Measurements from ENCODE around the gene SPTSSA. TPM values are rescaled to one million over a fixed set of nuclear protein-coding genes. Genes with fewer than 3 reads are reported as not detected.
A peak's percentile ranks its signal among the peaks of the same experiment; 100 is the strongest.

Gene SPTSSA
- total and polyA plus RNA-seq, 2 experiments from 2014 or later, result 27.5 to 36.4 TPM

- no peak overlapping the region for H3K4me3 ChIP-seq
- Mint-ChIP-seq H3K36me3 (ENCODE audit: low read depth) (peaks cover 9% of the 10 kb centered on the region; the same call in 2 of the 3 replicates), H3K4me1 (peaks cover 19% of the 10 kb centered on the region), H3K27me3 (ENCODE audit: insufficient read depth, low read depth, poor library complexity) (no peaks in the 10 kb centered on the region), H3K4me3 (no peak overlapping the region), H3K9me3 (no peaks in the 10 kb centered on the region; the same call in 2 of the 3 replicates), H3K27ac (no peak overlapping the region)
- no peak overlapping the region for H3K4me2 ChIP-seq
- H3K9me2 ChIP-seq (ENCODE audit: insufficient read depth), result no peaks in the 10 kb centered on the region
- DNase-seq (ENCODE audit: low spot score) (peak; percentile 75), ATAC-seq (peak; percentile 81)
- H2AFZ ChIP-seq, result no peak overlapping the region
- TF ChIP-seq EZH2 (IDR thresholded peaks at IDR 0.05; ENCODE audit: low read depth, unreplicated experiment), result no peak
- peak; percentile 67 to 75 for TF ChIP-seq CTCF (conservative IDR thresholded peaks at IDR 0.05; ENCODE audit: low read depth in 2 of 2)
- H3K36me3 ChIP-seq (ENCODE audit: insufficient read depth), result no peaks in the 10 kb centered on the region
- no peaks in the 10 kb centered on the region for H3F3A ChIP-seq (replicated peaks; ENCODE audit: low read depth)
- peaks cover 55% of the 10 kb centered on the region for H3K79me2 ChIP-seq (replicated peaks; ENCODE audit: insufficient read depth)
- no peak overlapping the region for H3K27ac ChIP-seq (ENCODE audit: low read depth)
- H3K4me1 ChIP-seq (ENCODE audit: insufficient read depth), result peaks cover 21% of the 10 kb centered on the region
- no peaks in the 10 kb centered on the region for H3K27me3 ChIP-seq (ENCODE audit: insufficient read depth)
- H4K20me1 ChIP-seq (replicated peaks; ENCODE audit: insufficient read depth), result no peaks in the 10 kb centered on the region
Observed at GRCh38 chr14:34439090-34439489, 22.9 kb downstream of the SPTSSA start.

- H3F3A ChIP-seq (replicated peaks; ENCODE audit: low read depth), result no peaks in the 10 kb centered on the region
- H3K4me3 ChIP-seq, result no peak overlapping the region
- H3K9me2 ChIP-seq (ENCODE audit: insufficient read depth), result no peaks in the 10 kb centered on the region
- no peak for TF ChIP-seq ZNF331 (CRISPR knock-in tag; IDR thresholded peaks at IDR 0.05; ENCODE audit: low read depth)
- TF ChIP-seq CTCF (conservative IDR thresholded peaks at IDR 0.05; ENCODE audit: low read depth in 2 of 2), result no peak
- no peak for TF ChIP-seq EZH2 (IDR thresholded peaks at IDR 0.05; ENCODE audit: low read depth, unreplicated experiment)
- TF ChIP-seq EZH2phosphoT487 (IDR thresholded peaks at IDR 0.05; ENCODE audit: unreplicated experiment), result no peak
- TF ChIP-seq ZNF114 (CRISPR knock-in tag; IDR thresholded peaks at IDR 0.05), result no peak
- TF ChIP-seq ETS1 (IDR thresholded peaks at IDR 0.05), result no peak
- no peak for TF ChIP-seq NANOG (IDR thresholded peaks at IDR 0.05; ENCODE audit: borderline replicate concordance)
- no peak for TF ChIP-seq POLR2AphosphoS5 (IDR thresholded peaks at IDR 0.05; ENCODE audit: low read depth)
- no peak for TF ChIP-seq STAT1 (IDR thresholded peaks at IDR 0.05; ENCODE audit: unreplicated experiment)
- H3K36me3 ChIP-seq (ENCODE audit: insufficient read depth), result no peaks in the 10 kb centered on the region
- ATAC-seq, result no peak
- Mint-ChIP-seq H3K4me1 (peaks cover 19% of the 10 kb centered on the region), H3K4me3 (no peak overlapping the region), H3K27me3 (ENCODE audit: insufficient read depth, low read depth, poor library complexity) (no peaks in the 10 kb centered on the region), H3K36me3 (ENCODE audit: low read depth) (peaks cover 5% of the 10 kb centered on the region; the same call in 2 of the 3 replicates), H3K9me3 (no peaks in the 10 kb centered on the region; the same call in 2 of the 3 replicates), H3K27ac (peak overlapping the region; percentile 16; the same call in 1 of the 2 replicates)
- no peak for DNase-seq (ENCODE audit: low spot score)
- H3K27me3 ChIP-seq (ENCODE audit: insufficient read depth), result no peaks in the 10 kb centered on the region
- no peak overlapping the region for H2AFZ ChIP-seq
- H3K4me1 ChIP-seq (ENCODE audit: insufficient read depth), result peaks cover 21% of the 10 kb centered on the region
- no peaks in the 10 kb centered on the region for H4K20me1 ChIP-seq (replicated peaks; ENCODE audit: insufficient read depth)
- peaks cover 50% of the 10 kb centered on the region for H3K79me2 ChIP-seq (replicated peaks; ENCODE audit: insufficient read depth)
- no peak overlapping the region for H3K4me2 ChIP-seq
- H3K27ac ChIP-seq (ENCODE audit: low read depth), result no peak overlapping the region
Observed at GRCh38 chr14:34438438-34438837, 23.6 kb downstream of the SPTSSA start.

Measured in GM23338 (cell line).